Skeletal muscle tissue (tissue), 4 donors: ENCODE results near the gene LRRC19. TPM values are rescaled to one million over a fixed set of nuclear protein-coding genes. Genes with fewer than 3 reads are reported as not detected.

Source experiments
- H3K27ac ChIP-seq: one replicate; pipeline ENCODE4 v1.7.0; 2013; ENCODE audit warnings: mild to moderate bottlenecking, low read depth, low read length, inconsistent platforms
- H3K27me3 ChIP-seq, 3 donors: one replicate each; pipeline ENCODE4 v1.7.0; 2013; ENCODE audit warnings: low read length in 3 of 3; ENCODE audit not compliant: control insufficient read depth in 3 of 3, insufficient read depth in 3 of 3
- H3K36me3 ChIP-seq, 3 donors: one replicate each; pipeline ENCODE4 v1.7.0; 2013; ENCODE audit warnings: low read length in 3 of 3; ENCODE audit not compliant: control insufficient read depth in 3 of 3, insufficient read depth in 3 of 3
- H3K4me1 ChIP-seq, 3 donors: one replicate each; pipeline ENCODE4 v1.7.0; 2013; ENCODE audit warnings: low read length in 3 of 3, mild to moderate bottlenecking in 3 of 3; ENCODE audit not compliant: control insufficient read depth in 3 of 3, insufficient read depth in 3 of 3
- H3K4me3 ChIP-seq, 3 donors: one replicate each; pipeline ENCODE4 v1.7.0; 2013; ENCODE audit warnings: low read length in 3 of 3
- H3K9ac ChIP-seq, 3 donors: one replicate each; pipeline ENCODE4 v1.7.0; 2013; ENCODE audit warnings: low read length in 3 of 3, mild to moderate bottlenecking in 3 of 3, moderate library complexity in 2 of 3, low read depth in 1 of 3
- H3K9me3 ChIP-seq, 3 donors: one replicate each; pipeline ENCODE4 v1.7.0; 2013; ENCODE audit warnings: low read length in 3 of 3; ENCODE audit not compliant: control insufficient read depth in 3 of 3
- total RNA-seq: library from RNA; depleted of rRNA; stranded (reverse); fragments of >200 nt; gene quantifications from one replicate; pipeline ENCODE4 v1.2.3, GENCODE V29; 2014
- donor health status: Osteomylitis.

The LRRC19 gene
- total RNA-seq, 1 donor from 2014 or later: not detected

DNA sequence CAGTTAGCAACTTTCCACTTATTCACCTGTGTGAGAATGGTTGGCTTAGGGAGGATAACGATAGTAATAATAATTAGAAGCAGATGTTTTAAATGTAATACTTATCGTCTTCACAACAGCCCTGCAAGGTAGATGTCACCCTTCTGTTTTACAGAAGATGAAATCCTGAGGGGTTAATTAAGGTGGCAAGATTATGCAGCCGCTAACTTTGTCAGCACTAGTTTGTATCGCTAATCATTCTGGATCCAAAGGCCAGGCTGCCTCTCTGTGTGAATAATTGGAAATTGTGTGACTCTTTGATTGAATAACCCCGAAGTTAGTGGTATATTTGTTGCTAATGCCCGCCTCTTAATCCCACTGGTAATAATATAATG, 48.6 kb downstream of the LRRC19 start:
- Histone ChIP-seq H3K9me3 (no peaks in the 10 kb centered on the region), H3K27ac (peak overlapping the region; percentile 77), H3K9ac (peak overlapping the region; percentile 80 to 90 (median 82)), H3K36me3 (no peaks in the 10 kb centered on the region), H3K4me1 (peaks cover 0 to 14% (median 6%) of the 10 kb centered on the region in 3 donors), H3K27me3 (no peaks in the 10 kb centered on the region), H3K4me3 (peak overlapping the region; percentile 80 to 90 (median 81))

DNA sequence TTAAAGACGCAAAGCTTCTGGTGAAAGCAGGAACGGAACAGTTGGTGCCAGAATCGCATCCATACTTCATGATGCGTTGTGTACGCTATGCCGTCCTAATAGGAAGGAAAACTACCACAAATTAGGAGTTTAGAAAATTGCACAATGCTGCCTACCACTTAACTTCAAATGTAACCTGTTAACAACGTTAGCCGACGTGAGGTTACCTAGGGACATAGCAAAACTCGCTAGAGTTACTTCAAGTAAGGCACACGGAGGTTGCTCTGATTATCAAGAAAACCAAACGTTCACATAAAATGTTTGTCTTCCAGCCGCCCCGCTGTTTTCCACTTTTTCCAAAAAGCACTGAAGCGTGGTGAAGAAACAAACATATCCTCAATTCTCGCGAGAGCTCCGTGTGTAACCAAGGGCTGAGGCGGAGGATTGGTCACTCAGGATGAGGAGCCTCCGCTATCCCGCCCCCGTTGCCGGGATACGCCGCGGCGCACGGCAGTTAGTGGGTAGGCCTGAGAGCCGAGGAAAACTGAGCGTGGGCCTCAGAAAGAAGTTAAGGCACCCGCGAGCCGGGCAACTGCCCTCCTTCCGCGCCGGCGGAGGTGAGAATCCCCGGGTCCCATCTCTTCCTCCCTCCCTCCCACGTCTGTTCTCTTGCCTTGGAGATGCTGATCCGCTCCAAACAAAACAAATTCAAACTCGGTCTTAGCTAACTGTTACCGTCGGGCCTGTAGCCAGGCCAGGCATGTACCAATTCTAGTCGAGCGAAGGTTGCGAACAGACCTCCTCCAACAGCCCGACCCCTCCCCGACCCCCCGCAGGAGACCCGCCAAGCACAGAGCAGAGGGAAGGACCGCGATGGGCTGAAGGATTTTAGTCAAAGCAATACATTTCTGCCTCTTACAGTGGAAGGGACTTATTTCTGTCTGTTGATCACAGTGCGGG, 49.3 kb downstream of the LRRC19 start, which contains the start of gene IFT74:
Gene IFT74, plus strand, starts transcription at position 492 of the 939 bp plus-strand sequence. CDS start 5,556 bp downstream, outside the sequence.
- peak within 1 kb of the TSS; percentile 80 to 90 (median 81) for H3K4me3 ChIP-seq
- no peaks in the 10 kb centered on the region for H3K36me3 ChIP-seq

GRCh38 chr9:26955222-26955903, 50.1 kb downstream of the LRRC19 start:
- Histone ChIP-seq H3K4me1 (peaks cover 0 to 14% (median 6%) of the 10 kb centered on the region in 3 donors), H3K27ac (peak overlapping the region; percentile 77), H3K36me3 (no peaks in the 10 kb centered on the region), H3K9ac (peak overlapping the region; percentile 80 to 90 (median 82)), H3K27me3 (no peaks in the 10 kb centered on the region), H3K9me3 (no peaks in the 10 kb centered on the region), H3K4me3 (peak overlapping the region; percentile 80 to 90 (median 81))

More for the DNA sequence above, 49.3 kb downstream of the LRRC19 start, which contains the start of gene IFT74:
- Histone ChIP-seq H3K9me3 (no peaks in the 10 kb centered on the region), H3K4me1 (peaks cover 0 to 14% (median 6%) of the 10 kb centered on the region in 3 donors), H3K9ac (peak within 1 kb of the TSS; percentile 80 to 90 (median 82)), H3K27me3 (no peaks in the 10 kb centered on the region), H3K27ac (peak within 1 kb of the TSS; percentile 77)

- Histone ChIP-seq H3K4me3 (no peak overlapping the region), H3K27me3 (no peaks in the 10 kb centered on the region), H3K4me1 (peaks cover 0 to 14% (median 6%) of the 10 kb centered on the region in 3 donors), H3K27ac (no peak overlapping the region), H3K9me3 (no peaks in the 10 kb centered on the region), H3K9ac (peak overlapping the region in 1 of 3 donors; percentile 12), H3K36me3 (no peaks in the 10 kb centered on the region)
Measured at GRCh38 chr9:26954050-26954508, 51.4 kb downstream of the LRRC19 start.

DNA sequence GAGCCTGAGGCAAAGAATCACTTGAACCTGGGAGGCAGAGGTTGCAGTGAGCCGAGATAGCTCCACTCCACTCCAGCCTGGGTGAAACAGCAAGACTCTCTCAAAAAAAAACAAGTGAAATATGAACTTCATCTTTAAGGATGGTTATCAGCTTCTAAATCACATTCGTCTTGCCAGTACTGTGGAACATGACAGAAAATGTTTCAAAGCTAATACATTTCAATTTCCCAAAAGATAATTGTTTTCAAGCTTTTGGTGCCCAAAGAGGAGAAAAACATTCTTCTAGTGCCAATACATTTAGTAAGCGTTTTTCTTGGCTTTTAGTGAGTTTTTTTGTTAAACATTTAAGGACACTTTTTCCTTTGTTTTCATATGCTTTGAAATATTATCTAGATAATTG, 53.7 kb downstream of the LRRC19 start:
- Histone ChIP-seq H3K4me1 (peaks cover 4 to 16% (median 10%) of the 10 kb centered on the region in 3 donors), H3K27ac (no peak overlapping the region), H3K9ac (no peak overlapping the region), H3K4me3 (no peak overlapping the region), H3K36me3 (no peaks in the 10 kb centered on the region), H3K27me3 (no peaks in the 10 kb centered on the region), H3K9me3 (no peaks in the 10 kb centered on the region)

DNA sequence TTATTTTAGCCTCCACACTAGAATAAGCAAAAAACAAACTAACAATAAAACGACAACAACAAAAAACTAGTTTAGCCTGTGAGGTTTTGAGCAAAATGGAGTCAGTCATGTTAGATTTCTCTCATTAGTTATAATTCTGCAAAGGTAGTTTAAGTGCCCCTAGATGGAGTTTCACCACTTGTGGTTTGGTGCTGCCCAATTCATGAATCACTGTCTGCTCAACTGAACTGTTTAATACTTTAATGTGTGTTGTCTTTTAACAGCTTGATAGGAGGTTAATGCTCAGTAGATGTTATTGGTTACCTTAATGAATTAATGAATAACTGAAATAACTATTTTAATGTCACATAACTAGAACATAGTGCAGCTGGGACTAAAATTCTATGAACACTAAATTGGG, 55.0 kb downstream of the LRRC19 start:
- Histone ChIP-seq H3K27me3 (no peaks in the 10 kb centered on the region), H3K4me3 (no peak overlapping the region), H3K4me1 (peaks cover 9 to 14% (median 14%) of the 10 kb centered on the region in 3 donors), H3K36me3 (no peaks in the 10 kb centered on the region), H3K9ac (no peak overlapping the region), H3K27ac (no peak overlapping the region), H3K9me3 (no peaks in the 10 kb centered on the region)

DNA sequence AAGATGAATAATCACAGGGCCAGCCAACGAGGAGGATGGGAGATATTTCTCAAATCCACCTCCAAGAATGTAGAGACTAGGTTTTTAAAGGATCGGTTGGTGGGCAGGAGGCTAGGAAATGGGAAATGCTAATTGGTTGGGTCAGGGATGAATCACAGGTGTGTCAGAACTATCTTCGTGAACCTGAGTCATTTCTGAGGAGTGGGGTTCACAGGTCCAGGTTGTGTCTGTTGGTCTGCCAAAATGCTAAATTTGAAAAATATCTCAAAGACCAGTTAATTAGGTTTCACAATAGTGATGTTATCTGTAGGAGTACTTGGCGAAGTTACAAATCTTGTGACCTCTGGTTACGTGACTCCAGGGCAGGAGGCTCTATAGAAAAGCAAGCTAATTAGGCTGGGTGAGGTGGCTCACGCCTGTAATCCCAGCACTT, 55.8 kb downstream of the LRRC19 start:
- no peaks in the 10 kb centered on the region for H3K27me3 ChIP-seq
- H3K9me3 ChIP-seq: no peaks in the 10 kb centered on the region
- H3K36me3 ChIP-seq: no peaks in the 10 kb centered on the region
- peaks cover 11 to 16% (median 13%) of the 10 kb centered on the region in 3 donors for H3K4me1 ChIP-seq
- no peak overlapping the region for H3K9ac ChIP-seq
- no peak overlapping the region for H3K27ac ChIP-seq
- no peak overlapping the region for H3K4me3 ChIP-seq

GRCh38 chr9:26947736-26948135, 57.7 kb downstream of the LRRC19 start:
- Histone ChIP-seq H3K9me3 (no peaks in the 10 kb centered on the region), H3K4me3 (peak overlapping the region; percentile 86 to 98 (median 96)), H3K27ac (peak overlapping the region; percentile 99), H3K27me3 (no peaks in the 10 kb centered on the region), H3K36me3 (no peaks in the 10 kb centered on the region), H3K4me1 (peaks cover 13 to 16% (median 14%) of the 10 kb centered on the region in 3 donors), H3K9ac (peak overlapping the region; percentile 96 to 100 (median 98))

- peaks cover 13 to 16% (median 14%) of the 10 kb centered on the region in 3 donors for H3K4me1 ChIP-seq
- no peaks in the 10 kb centered on the region for H3K36me3 ChIP-seq
- peak within 1 kb of the TSS; percentile 99 for H3K27ac ChIP-seq
Measured at GRCh38 chr9:26946753-26947727, 58.4 kb downstream of the LRRC19 start, which contains the start of gene PLAA. Gene PLAA (minus strand): TSS chr9:26947242. CDS start chr9:26947045, 197 bp downstream.

More at GRCh38 chr9:26946753-26947727, 58.4 kb downstream of the LRRC19 start, which contains the start of gene PLAA:
- Histone ChIP-seq H3K9ac (peak within 1 kb of the TSS; percentile 96 to 100 (median 98)), H3K27me3 (no peaks in the 10 kb centered on the region), H3K4me3 (peak within 1 kb of the TSS; percentile 86 to 98 (median 96)), H3K9me3 (no peaks in the 10 kb centered on the region)
